Stimulated activated CD8-positive, alpha-beta memory T cell treated with anti-CD3 and anti-CD28 coated beads, Interleukin-2, amount 100 ng/mL, for 48 hours (primary cell): ENCODE measurements around the gene PNMA6E.

Experiments
- DNase-seq, 2 donors: peaks; one replicate each; pipeline ENCODE4 v3.0.0-alpha.2; 2020; ENCODE audit warnings: low read depth in 2 of 2

Gene PNMA6E

DNA sequence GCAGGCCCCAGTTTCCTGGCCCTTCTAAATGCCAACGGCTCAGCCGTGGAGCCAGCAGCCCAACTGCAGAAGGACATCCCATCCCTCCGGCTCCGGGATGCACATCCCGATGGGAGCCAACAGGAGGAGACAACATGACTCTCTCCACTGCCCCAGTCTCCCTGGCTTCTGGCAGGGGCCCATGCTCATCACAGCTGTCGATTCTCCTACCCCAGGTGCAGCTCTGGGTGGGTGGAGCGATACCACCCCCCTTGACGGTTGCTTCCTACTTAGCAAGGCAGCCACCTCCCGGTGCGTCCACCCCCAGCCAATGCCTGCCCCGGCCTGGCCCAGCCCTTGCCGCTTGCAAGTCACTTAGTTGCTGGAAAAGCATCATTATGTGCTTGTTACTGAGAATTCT is 47.7 kb downstream of the PNMA6E start:
- DNase-seq, result no peak

DNA sequence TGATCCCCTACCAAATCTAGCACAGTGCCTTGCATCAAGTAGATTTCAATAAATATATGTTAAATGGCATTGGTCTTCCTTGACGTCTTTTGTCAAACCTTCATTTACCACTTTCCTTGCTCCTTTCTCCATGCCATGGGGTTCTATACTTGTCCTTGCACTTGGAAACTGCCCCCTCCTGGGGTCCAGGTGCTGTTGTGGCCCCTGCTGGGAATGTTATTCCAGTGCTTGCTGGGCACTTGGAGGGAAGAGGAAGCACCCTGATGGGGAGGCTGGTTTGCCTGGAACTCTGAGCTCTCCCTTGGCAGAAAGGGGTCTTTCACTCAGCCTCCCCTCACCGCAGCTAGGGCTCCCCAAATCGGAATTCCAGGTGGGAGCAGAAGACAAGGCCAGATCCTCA is 48.3 kb downstream of the PNMA6E start:
- DNase-seq, result no peak

DNA sequence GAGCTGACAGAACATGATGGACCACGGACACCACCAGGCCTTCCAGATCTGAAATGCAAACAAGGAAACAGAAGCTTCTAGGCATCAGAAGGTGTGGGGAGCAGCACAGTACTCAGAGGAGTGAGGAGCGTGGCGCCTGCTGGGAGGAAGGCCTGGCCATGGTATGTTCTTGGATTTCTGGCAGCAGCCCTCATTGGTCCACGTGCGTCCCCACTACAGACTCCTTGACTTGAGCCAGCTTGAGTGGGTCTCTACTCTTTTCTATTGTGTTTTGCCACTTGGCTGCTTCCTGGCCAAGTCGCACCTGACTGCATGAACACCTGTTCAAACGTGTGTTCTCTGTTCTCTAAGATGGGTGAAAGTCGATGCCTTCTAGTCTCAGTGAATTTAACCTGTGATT is 49.2 kb downstream of the PNMA6E start:
- no peak for DNase-seq

DNA sequence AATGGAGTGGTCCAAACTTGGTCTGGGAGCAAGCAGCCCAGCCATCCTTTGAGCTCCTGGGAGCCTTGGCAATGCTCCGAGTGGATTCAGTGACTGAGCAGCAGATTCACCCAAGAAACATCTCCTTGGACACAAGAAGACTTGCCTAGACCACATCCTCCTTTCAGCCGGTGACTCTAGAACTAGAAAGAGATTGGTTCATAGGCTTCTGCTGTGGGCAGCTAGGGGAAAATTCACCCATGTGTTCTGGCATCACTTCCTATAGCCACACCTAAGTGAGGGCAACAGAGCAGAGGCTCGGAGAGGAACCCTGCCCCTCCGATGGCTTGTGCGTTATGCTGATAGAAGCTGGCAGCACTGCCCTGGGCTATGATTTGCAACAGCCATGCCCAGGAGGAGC is 51.2 kb downstream of the PNMA6E start:
- DNase-seq, result no peak

DNA sequence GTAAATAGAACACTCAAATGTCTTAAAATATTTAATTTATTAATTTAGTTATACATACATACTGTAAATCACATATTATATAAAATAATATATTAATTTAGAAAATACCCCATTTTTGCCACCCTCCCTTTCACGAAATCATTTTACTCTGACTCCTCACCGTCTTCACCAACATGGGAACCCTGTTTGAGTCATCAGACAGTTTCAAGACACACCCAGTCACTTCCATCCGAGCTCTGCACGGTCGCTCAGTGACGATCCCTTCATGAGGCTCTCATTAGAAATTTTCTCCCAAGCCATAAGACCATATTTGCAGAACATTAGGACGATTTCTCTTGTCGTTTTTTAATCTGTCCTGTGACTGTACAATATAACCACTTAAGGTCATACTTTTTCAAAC is 52.7 kb downstream of the PNMA6E start:
- DNase-seq, result no peak

DNA sequence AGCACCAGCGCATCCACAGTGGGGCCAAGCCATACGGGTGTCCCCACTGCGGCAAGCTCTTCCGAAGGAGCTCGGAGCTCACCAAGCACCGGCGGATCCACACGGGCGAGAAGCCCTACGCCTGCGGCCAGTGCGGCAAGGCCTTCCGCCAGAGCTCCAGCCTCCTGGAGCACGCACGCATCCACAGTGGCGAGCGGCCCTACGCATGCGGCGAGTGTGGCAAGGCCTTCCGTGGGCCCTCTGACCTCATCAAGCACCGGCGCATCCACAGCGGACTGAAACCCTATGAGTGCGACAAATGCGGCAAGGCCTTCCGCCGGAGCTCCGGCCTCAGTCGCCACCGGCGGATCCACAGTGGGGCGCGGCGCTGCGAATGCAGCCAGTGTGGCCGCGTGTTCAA is 53.6 kb downstream of the PNMA6E start:
- no peak for DNase-seq
